GM20431 (cell line): ENCODE results near the gene DAP.

ENCODE experiments used
- in situ Hi-C: fragments of 300-500 bp; cut with MseI, MboI; formaldehyde crosslinking; loops from one replicate; pipeline ENCODE4 v1.15.0; 2020; ENCODE audit warnings: low sequenced_read_pairs; ENCODE audit not compliant: unreplicated experiment

Gene DAP

DNA sequence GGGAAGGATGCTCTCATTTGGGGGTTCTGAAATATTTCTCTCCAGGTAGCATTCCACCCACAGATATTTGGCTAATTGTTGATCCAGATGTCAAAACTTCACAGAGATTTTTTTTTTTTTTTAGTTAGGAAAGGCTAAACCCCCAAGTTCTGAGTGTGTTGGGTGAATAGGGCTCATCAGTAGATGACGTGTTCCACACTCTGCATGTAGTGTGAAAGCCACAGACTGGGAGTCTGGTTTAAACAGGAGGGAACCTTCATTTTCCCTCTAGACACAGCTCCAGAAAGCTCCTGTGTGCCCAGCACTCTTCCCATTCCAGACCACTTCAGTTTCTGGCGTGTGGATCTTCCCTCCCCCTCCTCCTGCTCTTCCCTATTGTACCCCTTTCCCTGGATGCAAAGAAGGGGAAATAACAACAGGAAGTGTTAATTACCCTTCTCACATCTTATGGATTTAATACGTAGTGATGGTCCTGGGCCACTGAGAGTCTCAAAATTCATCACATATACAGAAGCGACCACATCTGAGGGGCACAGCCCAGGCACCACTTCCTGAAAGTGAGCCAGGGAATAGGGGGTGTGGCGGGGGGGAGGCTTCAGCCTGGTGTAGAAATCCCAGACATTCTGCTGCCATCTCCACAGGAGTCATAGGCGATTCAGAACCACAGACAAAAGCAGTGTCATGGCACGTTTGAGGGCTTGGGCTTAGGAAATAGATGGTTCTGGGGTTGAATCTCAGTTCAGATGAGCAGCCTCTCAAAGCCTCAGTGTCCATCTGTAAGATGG is 65.1 kb downstream of the DAP start:
- in situ Hi-C loops = no loop called here

DNA sequence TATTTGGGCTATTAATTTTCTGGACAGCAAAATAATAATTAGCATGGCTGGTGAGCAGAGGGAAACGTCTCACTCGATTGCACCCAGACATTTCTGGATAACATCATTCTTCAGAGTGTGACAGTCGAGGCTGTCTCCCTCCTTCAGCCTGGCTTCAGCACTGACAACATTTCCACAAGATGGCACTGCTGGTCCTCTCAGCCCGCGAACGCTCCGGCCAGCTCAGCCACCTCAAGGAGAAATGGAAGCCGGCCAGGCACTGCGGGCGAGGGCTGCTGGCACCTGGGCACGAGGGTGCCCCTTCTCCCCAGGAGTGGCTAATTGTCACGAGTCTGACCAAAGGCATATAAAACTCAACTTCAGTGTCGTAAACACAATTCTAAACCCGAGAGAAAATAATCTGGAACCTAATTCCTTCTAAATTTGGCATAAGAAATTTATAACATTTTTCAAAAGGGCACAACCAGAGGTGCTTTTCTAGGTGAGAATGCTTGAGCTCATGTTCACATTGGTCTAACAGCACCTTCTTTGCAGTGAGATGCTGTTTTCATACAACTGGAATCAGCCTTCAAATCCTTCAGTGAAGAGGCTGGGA is 65.9 kb downstream of the DAP start:
- in situ Hi-C loops = no loop called here

DNA sequence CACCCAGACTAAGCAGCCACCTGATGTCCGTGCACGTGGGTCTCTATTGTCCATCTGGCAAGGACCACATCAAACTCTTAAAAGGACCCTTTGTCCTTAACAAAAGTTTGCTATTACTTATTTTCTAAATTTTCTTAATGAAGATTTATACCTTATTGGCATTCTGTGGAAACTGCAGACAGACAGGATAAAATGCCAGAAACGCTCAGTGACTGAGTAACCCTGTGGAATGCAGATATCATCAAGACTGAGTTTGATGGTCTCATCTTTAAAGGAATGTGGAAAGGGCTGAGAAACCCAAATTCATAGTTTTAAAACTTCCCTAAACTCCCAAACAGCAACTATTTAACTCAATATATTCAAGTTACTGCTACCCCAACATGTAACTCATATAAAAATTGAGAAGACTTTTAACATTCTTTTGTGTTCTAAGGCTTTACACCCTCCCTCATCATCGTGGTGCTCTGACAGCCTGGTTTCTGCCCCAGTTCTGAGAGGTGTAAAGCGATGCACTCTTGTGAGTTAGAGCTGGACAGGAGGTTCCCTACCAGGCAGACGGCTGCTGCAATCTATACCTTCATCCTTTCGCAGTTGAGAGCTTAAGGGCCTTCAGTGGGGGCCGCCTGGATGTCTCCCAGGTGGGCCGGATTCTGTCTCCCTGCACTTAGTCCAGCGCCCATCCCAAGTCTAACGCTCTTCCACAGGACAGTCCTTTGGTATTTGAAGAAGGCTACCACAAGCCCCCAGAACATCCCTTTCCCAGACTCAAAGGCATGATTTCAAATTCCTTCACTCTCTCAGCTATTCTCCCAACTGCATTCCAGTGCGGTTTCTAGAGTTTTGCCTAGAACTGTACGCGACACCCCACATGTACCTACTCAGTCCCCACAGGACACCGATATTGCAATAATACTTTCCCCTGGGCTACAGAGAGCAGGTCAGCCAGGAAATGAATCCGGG is 68.9 kb downstream of the DAP start:
- in situ Hi-C loops = no loop called here

DNA sequence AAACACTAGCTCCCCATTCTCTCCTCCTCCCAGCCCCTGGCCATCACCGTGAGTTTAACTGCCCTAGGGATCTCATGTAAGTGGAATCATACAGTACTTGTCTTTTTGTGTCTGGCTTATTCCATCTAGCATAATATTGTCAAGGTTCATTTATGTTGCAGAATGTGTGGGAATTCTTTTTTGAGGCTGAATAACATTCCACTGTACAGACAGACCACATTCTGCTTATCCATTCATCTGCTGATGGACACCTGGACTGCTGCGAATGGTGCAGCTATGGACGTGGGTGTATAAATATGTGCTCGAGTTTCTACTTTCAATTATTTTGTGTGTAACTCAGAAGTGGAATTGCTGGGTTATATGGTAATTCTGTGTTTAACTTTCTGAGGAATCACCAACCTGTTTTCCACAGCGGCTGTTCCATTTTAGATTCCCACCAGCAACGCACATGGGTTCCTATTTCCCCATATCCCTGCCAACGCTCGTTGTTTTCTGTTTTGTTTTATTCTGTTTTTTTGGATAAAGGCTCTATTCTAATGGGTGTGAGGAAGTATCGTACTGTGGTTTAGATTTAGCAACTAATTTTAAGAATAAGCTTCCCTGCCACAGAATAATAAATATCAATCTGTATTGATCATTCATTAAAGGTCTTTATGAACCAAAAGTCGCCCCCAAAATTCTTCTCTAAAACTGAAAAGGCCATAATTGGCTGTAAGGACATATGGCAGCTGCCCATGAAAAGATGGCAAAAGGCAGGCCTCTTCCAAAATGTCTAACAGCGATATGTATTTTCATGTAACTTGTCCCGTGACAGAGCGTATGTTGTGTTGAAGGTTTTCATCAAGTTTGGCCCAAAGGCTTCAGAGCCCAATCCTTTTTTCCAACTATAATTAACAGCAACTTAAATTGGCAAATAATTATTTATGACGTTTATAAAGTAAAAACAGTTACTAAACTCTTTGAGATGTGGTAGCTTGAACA is 70.3 kb downstream of the DAP start:
- in situ Hi-C loops = no loop called here

DNA sequence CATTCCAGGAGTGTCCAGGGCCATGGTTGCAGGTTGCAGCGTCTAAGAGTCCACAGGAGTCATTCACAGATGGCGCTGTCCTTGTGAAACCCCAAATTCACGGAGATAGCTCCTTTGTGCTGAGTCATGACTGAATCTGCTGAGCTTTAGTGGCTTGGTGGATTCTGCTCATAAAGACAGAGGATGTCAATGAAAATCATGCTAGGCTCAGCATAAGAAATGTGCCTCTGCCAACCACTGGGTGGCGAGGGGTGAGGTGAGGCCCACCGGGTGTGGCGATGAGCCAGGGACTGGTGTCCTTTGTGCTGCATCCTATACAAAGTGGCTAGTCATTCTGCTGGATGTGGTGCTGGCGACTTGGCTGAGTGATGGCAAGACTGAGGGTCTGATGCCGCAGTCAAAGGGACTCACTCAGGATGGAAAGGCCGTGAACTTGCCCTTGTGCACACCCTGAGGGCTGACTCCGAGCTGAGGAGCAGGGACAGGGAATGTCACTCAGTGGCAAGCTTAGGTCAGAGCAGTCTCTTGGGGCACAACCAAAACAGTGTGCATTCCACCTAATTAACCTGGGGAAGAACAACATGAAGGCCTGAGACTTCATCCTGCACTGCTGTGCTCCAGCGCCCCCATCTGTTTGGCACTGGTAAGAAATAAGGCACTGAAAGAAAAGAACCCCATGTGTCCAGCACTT is 71.5 kb downstream of the DAP start:
- in situ Hi-C loops = no loop called here

DNA sequence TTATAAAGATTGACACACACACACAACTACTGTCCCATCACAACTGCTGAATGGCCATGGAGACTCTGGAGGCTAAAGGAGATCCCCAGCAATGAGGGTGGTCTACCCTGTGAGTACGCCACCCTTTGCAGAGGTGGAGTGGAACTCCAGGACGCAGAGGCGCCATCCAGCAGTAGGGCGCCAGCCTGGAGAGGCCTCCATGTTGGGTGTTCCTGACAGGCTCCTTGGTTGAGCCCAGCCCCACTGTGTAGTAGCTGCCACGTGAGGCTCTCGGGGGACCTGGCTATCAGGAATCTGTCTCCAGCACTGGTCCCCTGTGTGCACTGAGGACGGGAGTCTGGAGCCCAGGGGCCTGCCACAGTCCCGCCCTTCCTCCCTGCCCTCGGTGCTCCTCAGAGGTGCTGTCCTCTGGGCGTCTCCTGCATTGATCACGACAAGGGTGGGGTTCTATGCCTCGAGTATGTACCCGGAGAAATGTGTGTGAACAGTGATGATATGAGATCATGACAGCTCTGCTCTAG is 72.3 kb downstream of the DAP start:
- in situ Hi-C loops = no loop called here

DNA sequence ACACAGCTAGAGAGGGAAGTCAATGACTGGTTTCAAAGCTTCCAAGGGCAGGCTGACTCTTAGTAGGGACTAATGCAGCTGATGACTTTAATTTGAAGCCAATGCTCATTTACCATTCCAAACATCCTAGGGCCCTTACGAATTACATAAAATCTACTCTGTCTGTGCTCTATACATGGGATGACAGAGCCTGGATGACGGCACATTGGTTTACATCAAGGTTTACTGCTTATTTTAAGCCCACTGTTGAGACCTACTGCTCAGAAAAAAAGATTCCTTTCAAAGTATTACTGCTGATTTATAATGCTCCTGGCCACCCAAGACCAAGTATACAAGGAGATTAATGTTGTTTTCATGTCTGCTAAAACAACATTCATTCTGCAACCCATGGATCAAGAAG is 74.1 kb downstream of the DAP start:
- in situ Hi-C loops = no loop called here

DNA sequence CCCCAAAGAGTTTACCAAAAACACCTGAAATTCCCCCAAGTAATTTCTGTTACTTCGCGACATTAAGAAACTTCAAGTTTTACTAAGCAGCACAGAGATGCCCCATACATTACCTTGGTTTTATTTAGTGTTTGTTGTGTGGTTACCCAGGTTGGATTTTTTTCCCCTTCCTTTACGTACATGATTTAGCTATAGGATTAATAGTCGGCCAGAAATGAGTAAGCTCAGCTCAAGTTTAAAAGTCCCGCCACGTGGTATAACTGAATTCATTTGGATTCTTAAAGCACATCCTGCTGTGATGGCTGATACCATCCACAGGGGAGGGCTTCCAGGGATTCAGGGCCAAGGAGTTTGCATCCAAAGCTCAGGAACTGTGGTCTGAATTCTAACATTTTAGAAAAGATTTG is 75.9 kb downstream of the DAP start:
- in situ Hi-C loops = no loop called here

DNA sequence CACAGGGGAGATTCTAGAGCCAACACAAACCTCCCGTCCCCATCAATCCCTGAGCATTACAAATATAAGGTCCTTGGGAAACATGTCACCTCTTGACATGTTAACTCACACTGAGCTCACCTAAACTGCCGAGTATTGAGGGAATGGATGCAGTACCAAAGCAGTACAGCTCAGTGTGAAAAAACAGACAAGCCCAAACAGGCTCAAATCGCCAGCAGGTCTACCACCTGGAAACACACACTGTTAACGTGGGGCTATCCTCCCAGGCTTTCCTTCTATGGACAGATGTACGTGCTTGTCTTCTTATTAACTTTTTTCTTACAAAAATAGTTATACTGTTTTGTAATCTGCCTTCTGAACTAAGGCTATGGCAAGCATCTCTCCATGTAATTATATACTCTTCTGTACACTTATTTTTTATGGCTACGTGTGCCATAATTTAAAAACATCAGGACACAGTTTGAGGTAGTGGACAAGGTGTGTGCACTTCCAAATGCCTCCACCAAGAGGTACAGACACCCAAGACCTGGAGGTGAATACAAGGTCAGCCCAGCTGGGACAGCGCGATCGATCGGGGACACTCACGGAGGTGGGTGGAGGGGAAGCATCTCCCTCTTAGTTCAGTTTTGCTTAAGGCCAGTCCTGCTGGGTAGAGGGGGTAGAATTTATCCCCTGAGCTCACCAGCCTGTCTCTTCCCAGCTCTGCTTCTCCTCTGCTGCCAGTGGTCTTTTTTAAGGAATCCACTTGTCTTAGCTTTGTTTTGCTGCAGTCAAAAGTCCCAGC is 76.5 kb downstream of the DAP start:
- in situ Hi-C loops = no loop called here

DNA sequence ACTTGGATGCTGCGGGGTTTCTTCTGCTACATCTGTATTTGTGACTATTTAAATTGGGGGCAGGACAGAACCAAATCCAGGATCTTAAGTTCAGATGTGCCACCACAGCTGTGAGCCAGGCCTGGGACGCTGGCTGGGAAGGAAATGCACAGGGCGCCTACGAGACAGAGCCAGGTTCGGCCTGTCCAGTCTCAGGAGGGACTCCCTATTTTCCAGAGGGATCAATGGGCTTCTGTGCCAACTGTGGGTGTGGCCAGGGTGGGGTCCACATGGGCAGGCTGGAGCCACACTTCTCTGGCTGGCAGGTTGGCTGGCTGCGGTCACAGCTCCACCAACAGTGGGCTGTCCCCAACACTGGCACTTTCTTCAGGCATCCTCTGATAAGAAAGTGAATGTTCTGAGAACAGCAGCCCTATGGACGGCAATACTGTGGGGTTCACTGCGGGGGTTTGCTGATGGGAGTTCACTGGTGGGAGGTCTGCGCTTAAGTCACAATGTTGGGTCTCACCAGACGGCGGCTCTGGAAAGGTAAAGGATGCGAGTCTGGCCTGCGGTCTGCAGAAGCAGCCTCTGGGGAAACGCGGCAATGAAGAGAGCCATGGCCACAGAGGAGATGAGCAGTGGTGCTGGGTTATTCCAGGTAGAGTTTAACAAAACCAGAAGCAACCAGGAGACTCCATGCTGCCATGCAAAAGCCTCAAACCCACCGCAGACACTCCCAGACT is 78.1 kb downstream of the DAP start:
- in situ Hi-C loops = no loop called here

DNA sequence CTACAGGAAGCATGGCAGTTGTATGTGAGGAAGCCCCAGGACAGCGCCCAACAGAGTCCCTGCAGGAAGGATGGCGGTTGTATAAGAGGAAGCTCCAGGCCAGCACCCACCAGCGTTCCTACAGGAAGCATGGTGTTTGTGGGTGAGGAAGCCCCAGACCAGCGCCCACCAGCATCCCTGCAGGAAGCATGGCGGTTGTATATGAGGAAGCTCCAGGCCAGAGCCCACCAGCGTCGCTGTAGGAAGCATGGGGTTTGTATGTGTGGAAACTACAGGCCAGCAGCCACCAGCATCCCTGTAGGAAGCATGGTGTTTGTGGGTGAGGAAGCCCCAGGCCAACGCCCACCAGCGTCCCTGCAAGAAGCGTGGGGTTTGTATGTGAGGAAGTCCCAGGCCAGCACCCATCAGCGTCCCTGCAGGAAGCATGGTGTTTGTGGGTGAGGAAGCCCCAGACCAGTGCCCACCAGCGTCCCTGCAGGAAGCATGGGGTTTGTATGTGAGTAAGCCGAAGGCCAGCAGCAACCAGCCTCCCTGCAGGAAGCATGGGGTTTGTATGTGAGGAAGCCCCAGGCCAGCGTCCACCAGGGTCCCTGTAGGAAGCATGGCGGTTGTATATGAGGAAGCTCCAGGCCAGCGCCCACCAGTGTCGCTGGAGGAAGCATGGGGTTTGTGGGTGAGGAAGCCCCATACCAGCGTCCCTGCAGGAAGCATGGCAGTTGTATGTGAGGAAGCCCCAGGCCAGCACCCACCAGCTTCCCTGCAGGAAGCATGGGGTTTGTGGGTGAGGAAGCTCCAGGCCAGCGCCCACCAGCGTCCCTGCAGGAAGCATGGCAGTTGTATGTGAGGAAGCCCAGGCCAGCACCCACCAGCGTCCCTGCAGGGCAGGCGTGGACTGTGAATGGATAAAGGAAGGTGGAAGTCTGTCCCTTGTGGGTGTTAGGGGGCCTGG is 79.0 kb downstream of the DAP start:
- in situ Hi-C loops = no loop called here

DNA sequence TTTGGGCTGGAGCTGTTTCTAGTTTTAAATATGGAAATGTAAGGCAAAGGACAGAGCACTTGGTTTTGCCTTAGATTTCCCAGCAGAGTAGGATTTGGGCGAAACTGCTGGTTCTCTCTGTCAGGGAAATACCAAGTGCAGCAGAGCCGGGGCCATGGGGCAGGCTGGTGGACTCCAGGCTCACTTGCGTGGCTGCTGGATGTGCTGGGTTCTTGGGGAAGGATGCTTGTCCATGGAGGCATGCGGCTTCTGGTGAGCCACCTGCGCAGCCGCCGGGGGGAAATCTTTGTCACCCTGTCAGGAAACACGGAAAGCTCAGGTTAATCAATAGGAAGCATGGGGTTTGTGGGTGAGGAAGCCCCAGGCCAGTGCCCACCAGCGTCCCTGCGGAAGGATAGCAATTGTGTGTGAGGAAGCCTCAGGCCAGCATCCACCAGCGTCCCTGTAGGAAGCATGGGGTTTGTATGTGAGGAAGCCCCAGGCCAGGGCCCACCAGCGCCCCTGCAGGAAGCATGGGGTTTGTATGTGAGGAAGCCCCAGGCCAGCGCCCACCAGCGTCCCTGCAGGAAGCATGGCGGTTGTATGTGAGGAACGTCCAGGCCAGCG is 80.1 kb downstream of the DAP start:
- in situ Hi-C loops = no loop called here

DNA sequence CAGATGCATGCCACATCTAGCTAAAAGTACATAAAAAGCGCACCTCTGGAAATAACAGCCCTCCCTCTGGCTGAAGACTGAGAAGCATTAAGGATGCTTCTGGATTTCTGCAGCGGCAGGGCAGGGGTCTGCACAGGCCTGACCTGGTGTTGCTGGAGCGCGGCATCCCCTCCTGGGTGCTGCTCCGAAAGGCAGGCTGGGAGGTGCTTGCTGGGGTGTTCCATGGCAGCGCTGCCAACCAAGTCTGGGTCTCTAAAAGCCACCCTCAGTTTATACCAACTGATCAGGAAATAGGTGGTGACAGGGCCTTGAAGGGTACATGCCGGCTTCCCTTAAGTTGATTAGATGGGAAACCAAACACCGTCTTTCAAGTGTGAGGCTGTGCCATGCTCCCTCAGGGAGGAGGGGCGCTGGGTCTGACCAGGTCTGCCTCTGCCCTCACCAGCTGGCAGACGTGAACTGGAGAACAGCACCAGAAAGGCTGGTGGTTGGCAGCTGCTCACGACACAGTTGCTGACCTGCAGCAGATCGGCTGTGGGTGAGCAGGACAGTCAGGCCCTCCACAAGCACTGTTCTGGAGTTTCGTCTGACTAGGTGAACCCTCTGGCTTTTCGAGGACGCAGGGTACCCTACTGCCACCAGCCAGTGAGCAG is 81.6 kb downstream of the DAP start:
- in situ Hi-C loops = no loop called here

DNA sequence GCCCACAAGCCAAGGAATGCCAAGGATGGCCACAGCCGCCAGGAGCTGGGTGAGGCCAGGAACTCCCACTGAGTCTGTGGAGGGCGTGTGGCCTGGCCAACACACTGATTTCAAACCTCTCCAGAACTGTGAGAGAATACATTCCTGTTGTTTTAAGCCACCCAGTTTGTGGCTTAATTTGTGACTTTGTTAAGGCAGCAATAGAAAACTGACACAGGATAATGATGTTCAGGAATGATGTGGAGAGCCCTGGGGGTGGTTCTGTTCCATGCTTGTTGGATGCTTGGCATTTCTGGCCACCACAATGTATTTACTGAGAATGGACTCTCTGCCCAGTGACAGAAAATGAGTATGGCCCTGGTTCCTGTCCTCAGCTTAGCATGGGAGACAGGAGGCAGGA is 82.8 kb downstream of the DAP start:
- in situ Hi-C loops = no loop called here

DNA sequence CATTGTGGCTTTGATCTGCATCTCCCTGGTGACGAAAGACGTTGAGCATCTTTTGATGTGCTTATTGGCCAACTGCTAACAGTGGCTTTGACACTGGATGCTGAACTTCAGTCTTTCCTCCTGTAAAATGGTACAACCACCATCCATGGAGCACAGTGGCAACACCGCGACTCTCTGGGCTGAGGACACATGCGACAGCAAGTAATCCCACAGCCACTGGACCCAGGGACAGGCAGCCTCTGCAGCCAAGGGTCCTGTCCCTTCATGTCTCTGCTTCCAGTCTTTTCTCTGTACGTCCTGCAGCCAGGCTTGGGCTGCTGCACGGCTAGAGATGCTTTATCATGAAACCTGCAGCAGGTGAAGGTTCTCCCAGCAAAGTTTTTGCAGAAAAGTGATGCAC is 83.5 kb downstream of the DAP start:
- in situ Hi-C loops = no loop called here

DNA sequence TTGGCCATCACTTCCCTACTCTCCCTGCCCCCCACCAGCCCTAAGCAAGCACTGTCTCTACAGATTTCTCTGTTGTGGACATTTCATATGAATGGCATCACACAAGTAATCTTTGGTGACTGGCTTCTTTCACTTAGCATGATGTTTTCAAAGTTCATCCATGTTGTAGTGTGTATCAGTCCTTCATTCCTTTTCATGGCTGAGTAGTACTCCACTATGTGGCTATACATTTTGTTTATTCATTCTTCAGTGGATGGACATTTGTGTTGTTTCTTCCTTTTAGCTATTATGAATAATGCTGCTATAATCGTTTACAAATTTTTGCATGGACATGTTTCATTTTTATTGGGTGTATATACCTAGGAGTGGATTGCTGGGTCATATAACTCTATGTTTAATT is 84.1 kb downstream of the DAP start:
- in situ Hi-C loops = no loop called here
